ENCODE data around the gene AQP10. TPM values are rescaled to one million over a fixed set of nuclear protein-coding genes. Genes with fewer than 3 reads are reported as not detected.
"Not testable (repeated sequence)": the region's sequence is repeated elsewhere in the genome, so short reads cannot be mapped to it uniquely, and the experiment has no call there.

The AQP10 gene
- total and polyA plus RNA-seq, 4 experiments from 2014 or later = not detected

- CTCF ChIA-PET (ENCODE audit: partially characterized antibody) = interaction anchor here (1.2 to 1.8 kb wide), 4 partner anchors 12 to 30 kb away, joined by 3 to 4 read pairs (median 4); no protein-coding TSS in a partner anchor
- not testable (repeated sequence) for H3K4me3 Mint-ChIP-seq
Measured at GRCh38 chr1:154373777-154374357, 53.0 kb downstream of the AQP10 start.

More at GRCh38 chr1:154373777-154374357, 53.0 kb downstream of the AQP10 start:
- intact Hi-C loops (cut with micrococcal nuclease); H3K27ac ChIP-seq (ENCODE audit: low read depth, low read length); H3K4me1 ChIP-seq (ENCODE audit: insufficient read depth, low read length); H3K9me3 Mint-ChIP-seq; H3K4me1 Mint-ChIP-seq; H3K36me3 Mint-ChIP-seq; H3K27ac Mint-ChIP-seq; H3K9me3 ChIP-seq (ENCODE audit: control insufficient read depth in 1 of 2, low read length in 2 of 2); H3K27me3 Mint-ChIP-seq; H3K36me3 ChIP-seq (ENCODE audit: insufficient read depth, low read length); H3K4me3 ChIP-seq (ENCODE audit: low read length in 2 of 2); H3K27me3 ChIP-seq (ENCODE audit: insufficient read depth, low read length); DNase-seq: not testable (repeated sequence)
- POLR2A ChIA-PET (ENCODE audit: partially characterized antibody) = interaction anchor here (1.2 to 1.7 kb wide), 3 partner anchors 12 to 30 kb away, joined by 4 to 5 read pairs (median 4); no protein-coding TSS in a partner anchor

Other genes with a start within 250 kb of the AQP10 start
- gene NUP210L, start 166.0 kb upstream of the AQP10 start, total RNA-seq = under 1 TPM; 0.19 to 0.23 TPM
- under 1 TPM in 1 of 2 donors, not detected in 1; 0.14 TPM for gene NUP210L, start 166.0 kb upstream of the AQP10 start, polyA plus RNA-seq
- gene TPM3, start 129.0 kb upstream of the AQP10 start, total RNA-seq = 100 to 1,000 TPM; 311 to 312 TPM
- gene TPM3, start 129.0 kb upstream of the AQP10 start, polyA plus RNA-seq = 1,000 to 10,000 TPM in 1 of 2 donors, 100 to 1,000 TPM in 1; 860 to 1,209 TPM
- not detected for gene CFAP141, start 114.8 kb upstream of the AQP10 start, total RNA-seq
- gene CFAP141, start 114.8 kb upstream of the AQP10 start, polyA plus RNA-seq = not detected
- 100 to 1,000 TPM; 180 to 189 TPM for gene UBAP2L, start 100.1 kb upstream of the AQP10 start, total RNA-seq
- gene UBAP2L, start 100.1 kb upstream of the AQP10 start, polyA plus RNA-seq = 10 to 100 TPM; 33.5 to 74.5 TPM
- gene HAX1, start 48.5 kb upstream of the AQP10 start, total RNA-seq = 100 to 1,000 TPM; 110 to 121 TPM
- gene HAX1, start 48.5 kb upstream of the AQP10 start, polyA plus RNA-seq = 100 to 1,000 TPM; 167 to 259 TPM
- gene ATP8B2, start 4.4 kb downstream of the AQP10 start, total RNA-seq = 100 to 1,000 TPM; 186 TPM
- 10 to 100 TPM; 53.5 to 95.4 TPM for gene ATP8B2, start 4.4 kb downstream of the AQP10 start, polyA plus RNA-seq
- 100 to 1,000 TPM; 101 to 106 TPM for gene IL6R, start 84.2 kb downstream of the AQP10 start, total RNA-seq
- gene IL6R, start 84.2 kb downstream of the AQP10 start, polyA plus RNA-seq = 10 to 100 TPM; 54.6 to 73.0 TPM
- not detected for gene TDRD10, start 181.1 kb downstream of the AQP10 start, total RNA-seq
- not detected for gene TDRD10, start 181.1 kb downstream of the AQP10 start, polyA plus RNA-seq
- gene SHE, start 181.3 kb downstream of the AQP10 start, total RNA-seq = not detected
- gene SHE, start 181.3 kb downstream of the AQP10 start, polyA plus RNA-seq = not detected
- gene UBE2Q1, start 237.6 kb downstream of the AQP10 start, total RNA-seq = 100 to 1,000 TPM; 112 to 132 TPM
- 10 to 100 TPM in 1 of 2 donors, 1 to 10 TPM in 1; 6.4 to 18.6 TPM for gene UBE2Q1, start 237.6 kb downstream of the AQP10 start, polyA plus RNA-seq
- not detected for gene CHRNB2, start 246.7 kb downstream of the AQP10 start, total RNA-seq
- not detected for gene CHRNB2, start 246.7 kb downstream of the AQP10 start, polyA plus RNA-seq